HG03066 (cell line): Measurements from ENCODE around the gene KCP.

ENCODE experiments used
- ATAC-seq: cut with Tn5 transposase; IDR thresholded peaks from one replicate; pipeline ENCODE4 v1.9.1; 2021; ENCODE audit warnings: low read depth; ENCODE audit not compliant: unreplicated experiment

The KCP gene

DNA sequence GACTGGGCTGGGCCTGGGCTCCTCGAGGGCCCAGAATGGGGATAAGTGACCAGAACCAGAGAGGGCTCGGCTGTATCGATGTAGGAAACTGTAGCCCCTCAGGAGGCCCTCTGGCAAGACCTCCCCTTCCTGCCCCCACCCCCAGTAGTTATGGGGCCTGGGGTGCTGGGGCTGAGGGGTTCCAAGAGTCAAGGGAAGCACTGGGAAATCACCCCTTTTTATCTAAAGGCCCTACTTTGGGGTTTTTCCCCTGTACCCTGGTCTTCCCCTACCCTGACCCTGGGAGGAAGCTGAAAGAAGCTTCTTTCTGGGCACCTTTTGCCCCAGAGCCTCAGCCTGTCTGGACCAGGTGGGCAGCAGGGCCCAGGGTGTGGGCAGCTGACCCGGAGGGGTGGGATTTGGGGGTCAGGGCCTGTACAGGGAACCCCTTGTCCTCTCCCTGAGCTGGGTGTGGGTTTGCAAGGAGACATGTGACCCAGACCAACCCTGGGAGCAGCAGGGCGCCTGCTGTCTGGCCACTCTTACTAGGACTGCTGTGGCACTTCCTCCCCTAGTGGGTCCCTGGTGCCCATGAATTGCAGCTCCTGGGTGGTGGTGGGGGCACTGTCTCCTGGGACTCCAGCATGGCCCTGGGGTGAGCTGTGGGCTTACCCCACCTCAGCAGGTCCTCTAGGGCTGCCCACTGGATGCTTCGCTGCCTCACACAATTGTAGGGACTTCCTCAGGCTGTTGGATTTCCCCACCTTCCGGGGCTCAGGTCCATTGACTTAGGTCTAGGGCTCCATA lies 28.8 kb upstream of the KCP start:
- no peak for ATAC-seq

GRCh38 chr7:128938544-128939074 lies 28.1 kb upstream of the KCP start:
- ATAC-seq, result no peak

GRCh38 chr7:128937647-128938543 lies 27.4 kb upstream of the KCP start, which contains the start of gene IRF5:
Gene IRF5, plus strand, starts transcription at chr7:128937927. Its CDS starts 4,155 bp downstream, at chr7:128942082.
- ATAC-seq, result no peak

DNA sequence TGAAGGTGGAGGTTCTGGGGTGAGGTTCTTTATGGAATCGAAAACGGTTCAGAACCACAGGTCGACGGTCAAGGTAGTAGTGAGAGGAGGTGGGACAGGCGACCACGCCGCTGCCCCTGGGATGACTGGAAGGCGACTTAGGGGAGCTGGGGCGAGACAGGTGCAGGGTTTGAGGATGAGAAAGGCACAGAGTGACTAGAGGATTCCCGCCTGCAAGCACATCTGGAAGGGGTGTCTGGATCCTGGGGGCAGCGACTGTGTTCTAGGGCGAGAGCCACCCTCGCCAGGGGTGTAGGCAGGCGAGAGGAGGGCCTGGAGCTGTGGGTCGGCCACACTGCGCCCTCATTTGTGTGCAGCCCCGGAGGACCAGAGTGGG lies 26.8 kb upstream of the KCP start:
- ATAC-seq, result no peak

- ATAC-seq, result no peak
Measured at GRCh38 chr7:128936798-128937197, 26.3 kb upstream of the KCP start.

DNA sequence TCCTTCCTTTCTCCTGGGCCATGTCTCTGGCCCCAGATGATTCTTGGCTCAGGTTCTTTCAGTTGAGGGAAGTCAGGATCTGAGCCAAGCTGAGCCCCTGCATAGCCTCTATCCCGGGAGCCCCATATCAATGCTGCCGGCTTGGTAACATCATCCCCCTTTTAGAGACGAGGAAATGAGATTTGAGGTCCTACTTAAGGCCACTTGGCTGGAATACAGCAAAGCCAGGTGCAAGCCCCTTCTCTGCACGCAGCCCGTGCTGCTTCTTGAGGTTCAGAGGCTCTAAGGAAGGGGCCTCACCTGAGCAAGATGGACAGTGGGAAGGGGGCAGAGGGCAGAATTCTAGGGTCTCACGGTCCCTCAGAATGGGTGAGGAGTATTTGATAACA lies 24.8 kb upstream of the KCP start:
- ATAC-seq, result no peak

GRCh38 chr7:128934361-128935341 lies 24.1 kb upstream of the KCP start:
- peak; percentile 23 for ATAC-seq

DNA sequence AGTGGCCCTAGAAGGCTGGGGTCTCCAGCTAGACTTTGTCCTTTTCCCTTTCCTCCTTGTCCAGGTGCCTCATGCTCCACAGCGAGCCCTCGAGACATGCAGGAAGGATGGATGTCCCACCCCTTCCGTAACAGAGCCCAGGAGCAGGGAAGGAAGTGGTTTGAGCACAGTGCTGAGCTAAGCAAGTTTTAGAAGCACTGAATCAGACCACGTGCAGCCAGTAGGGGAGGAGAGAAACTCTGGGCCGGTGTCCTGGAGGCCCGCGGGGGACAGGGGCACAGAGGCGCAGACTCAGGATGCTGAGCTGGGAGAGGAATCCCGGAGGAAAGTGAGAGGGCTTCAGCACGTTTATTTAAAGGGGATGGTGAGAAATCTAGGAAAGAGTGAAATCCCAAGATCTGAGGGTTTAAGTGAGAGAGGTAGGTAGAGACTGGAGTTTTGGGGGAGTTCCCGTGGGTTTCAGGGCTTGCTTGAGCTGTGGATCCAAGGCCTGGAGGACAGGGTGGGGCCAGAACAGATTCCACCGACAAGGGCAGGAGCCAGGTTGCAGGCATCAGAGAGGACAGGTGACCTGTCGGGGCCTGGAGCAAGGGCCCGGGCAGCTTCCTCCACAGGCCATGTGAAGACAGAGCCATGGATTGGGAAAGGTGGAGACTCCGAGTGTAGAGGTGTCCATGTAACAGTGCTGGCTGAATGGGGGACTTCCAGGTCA lies 22.8 kb upstream of the KCP start:
- ATAC-seq, result no peak

GRCh38 chr7:128932862-128933179 lies 22.3 kb upstream of the KCP start:
- ATAC-seq, result no peak

DNA sequence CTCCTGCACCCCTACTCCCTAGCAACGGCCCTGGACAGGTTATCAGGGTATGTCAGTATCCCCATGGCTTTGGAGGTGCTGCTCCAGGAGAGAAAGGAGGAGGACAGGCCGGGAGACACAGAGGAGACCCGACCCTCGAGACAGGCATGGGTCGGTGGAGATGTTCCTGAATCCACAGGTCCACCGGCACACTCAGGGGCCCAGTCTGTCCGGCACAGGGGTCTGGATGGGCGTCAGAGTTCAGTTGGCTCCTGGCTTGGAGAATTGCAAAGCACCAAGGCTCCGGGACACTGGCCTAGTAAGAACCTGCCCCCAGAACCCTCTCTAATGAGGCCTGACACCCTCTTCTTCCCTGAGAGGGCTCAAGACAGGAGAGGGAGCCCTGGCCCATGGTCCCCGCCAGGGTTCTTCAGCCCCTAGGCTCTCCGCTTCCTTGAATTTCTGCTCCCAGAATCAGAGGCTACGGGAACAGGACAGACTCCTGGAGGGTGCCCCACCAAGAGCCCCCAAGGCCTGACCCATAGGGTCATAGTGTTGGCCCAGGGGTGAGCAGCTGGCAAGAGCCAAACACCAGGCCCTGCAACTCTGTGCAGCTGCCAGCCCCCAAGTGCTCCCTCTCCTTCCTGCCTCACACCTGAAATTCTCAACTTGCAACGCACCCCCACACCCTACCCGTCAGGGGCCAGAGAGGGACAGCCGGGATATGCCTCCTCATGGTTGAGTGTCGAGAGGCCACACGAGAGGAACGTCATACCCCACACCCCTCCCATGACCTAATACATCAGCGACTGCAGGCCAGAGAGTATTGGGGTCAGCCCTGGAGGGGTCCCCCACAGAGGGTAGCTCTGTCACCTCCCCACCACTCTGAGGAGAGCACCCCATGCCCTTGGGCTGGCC lies 21.7 kb upstream of the KCP start:
- no peak for ATAC-seq

DNA sequence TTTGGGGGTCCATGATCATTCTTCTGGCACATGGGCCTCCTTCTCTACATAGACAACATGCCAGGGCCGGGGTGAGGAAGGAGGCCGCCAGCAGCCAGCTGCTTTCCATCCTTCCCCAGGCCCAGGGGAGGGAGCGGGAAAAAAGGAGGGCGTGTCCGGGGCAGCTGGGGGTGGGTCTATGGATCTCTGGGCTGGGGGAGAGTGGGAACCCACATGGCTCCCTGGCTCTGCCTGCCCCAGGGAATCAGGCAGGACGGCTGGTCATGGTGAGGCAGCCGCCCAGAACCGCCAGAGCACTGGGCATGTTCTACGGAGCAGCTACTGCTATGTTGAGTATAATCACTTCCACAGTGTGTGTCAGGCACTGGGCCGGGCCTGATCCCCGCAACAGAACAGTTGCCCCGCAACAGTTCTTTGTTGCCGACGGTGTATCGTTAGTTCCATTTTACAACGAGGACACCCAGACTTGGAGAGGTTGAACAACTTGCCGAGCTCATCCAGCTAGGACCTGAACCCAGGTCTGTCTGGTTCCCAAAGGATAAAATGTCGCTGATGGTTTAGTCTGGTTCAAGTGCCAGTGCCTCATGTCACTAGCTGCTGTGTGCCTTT lies 20.8 kb upstream of the KCP start:
- ATAC-seq, result no peak

- no peak for ATAC-seq
Measured at GRCh38 chr7:128928882-128929788, 18.6 kb upstream of the KCP start.

DNA sequence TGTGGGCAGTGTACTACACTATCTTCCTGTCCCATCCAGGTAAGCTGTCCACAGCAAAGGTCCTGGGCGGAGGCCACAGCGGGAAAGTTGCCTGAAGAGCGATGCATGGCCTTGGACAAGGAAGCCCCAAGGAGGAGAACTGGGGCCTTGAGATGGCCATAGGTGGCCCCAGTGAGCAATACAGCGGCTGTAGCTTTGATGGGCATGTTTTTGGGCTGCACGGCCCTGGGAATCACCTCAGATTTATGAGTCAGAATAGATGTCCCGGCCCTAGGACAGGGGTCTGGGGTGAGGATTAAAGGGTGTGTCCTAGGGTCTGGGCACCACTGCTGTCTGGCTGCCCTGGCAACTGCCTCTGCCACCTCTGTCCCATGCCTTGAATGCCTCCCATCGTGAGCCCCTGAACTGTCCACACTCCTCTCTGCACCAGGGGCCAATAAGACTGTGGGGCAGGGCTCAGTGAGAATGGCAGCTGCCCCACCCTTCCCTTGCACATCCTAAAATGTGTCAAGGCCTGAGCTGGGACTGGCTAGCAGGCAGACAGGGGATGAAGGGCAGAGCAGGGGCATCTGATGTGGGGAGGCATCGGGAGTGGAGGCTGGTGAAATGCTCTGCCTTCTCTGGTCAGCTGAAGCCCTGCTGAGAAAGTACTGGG lies 17.8 kb upstream of the KCP start:
- ATAC-seq, result no peak

GRCh38 chr7:128924707-128925588 lies 14.4 kb upstream of the KCP start:
- ATAC-seq, result no peak

- no peak for ATAC-seq
Measured at GRCh38 chr7:128923411-128923800, 12.9 kb upstream of the KCP start.
